GM21786 (cell line): ENCODE results near the gene NCAM1.
"Not testable (repeated sequence)": the region's sequence is repeated elsewhere in the genome, so short reads cannot be mapped to it uniquely, and the experiment has no call there.

Source experiments
- ATAC-seq: cut with Tn5 transposase; IDR thresholded peaks from one replicate; pipeline ENCODE4 v1.9.1; 2021; ENCODE audit not compliant: unreplicated experiment

Gene NCAM1

DNA sequence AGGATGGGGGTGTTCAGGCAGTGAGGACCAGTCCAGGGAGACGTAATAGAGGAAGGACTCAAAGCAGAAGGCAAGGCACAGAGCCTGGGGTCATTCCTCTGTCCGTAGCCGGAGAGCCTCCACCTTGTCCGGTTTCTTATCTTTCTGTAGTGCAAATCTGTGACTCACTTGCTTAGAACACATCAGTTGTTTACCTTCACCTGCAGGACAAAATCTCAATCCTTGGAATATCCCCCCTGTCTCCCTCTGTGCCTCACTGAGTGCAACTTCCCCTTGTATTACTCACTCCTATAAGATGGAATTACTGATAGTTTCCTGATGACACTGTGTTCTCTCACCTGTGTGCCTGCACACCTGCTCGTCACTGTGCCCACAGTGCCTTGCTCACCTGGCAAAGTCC is 332.7 kb downstream of the NCAM1 start:
- no peak for ATAC-seq

DNA sequence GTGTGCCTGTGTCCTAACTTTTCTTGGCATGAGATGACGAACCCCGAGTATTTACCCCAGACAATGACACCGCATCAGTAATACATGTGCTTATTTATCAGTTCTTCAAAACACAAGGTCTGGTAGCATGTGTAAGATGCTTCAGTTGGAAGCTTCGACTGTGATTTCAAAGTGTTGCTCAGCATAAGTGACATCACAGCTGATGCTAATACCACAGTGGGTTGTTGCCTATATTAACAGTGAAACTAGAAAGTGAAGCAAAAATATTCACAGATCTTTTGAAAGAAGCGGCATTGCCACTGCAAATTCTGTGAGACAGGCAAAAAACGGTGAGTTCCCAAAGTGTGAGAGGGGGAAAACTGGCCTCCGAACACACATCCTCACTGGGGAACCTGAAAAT is 334.8 kb downstream of the NCAM1 start:
- no peak for ATAC-seq

GRCh38 chr11:113296447-113297205 is 335.4 kb downstream of the NCAM1 start:
- no peak for ATAC-seq

GRCh38 chr11:113298496-113298895 is 337.3 kb downstream of the NCAM1 start:
- ATAC-seq = not testable (repeated sequence)

- no peak for ATAC-seq
These were observed 343.7 kb downstream of the NCAM1 start for GRCh38 chr11:113304916-113305315.

DNA sequence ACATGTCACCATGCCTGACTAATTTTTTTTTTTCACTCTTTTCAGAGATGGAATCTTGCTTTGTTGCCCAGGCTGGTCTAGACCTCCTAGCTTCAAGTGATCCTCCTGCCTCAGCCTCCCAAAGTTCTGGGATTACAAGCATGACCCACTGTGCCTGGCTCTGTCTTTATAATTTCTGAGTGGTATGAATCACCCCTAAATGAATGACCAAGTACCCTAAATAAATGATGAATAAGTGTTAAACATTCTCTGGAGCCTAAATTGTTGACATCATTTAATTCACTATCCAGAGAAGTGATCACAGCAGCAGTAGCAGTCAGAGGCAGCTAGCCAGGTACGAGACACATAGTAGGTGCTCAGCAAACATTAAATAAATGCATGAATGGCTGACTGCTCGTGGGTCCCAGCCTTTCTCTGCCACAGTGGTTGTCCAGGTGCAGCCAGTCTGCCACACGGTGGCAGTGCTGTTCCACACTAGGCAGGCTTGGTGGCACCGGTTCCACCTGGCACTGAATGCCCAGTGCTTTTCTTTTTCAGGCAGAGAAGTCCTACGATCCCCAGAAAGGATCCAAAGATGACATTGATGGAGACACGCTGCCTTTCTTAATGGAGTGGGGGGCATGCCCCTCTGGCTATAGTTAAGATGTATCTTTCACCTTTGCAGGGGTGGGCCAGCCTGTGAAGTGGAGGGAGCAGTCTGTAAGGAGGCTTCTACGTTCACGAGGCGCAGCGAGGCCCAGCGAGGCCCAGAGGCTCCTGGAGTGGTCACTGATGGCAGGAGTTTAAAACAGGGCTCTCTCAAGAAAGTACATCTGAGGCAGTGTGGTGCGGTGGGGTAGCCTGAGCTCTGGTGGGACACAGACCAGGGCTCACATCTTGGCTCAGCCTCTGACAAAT is 344.5 kb downstream of the NCAM1 start:
- ATAC-seq = peak; percentile 72

GRCh38 chr11:113308601-113309000 is 347.4 kb downstream of the NCAM1 start:
- no peak for ATAC-seq

DNA sequence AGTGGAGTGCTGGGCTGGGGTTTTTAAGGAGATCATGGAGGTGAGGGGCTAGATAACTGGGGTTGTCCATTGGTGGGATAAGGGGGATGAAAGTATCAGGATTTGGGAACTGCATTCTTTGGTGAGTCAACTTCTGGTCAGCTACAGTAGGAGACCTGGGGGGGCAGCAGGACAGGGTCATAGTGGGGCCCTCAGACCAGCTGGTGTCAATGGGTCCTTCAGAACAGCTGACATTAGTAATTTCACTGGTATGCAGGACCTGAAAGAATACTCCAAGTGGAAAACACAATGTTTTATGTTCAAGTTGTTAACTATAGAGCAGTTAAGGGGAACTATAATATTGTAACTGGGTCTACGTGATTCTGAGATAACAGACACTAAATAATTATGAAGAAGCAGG is 350.3 kb downstream of the NCAM1 start:
- ATAC-seq = no peak

DNA sequence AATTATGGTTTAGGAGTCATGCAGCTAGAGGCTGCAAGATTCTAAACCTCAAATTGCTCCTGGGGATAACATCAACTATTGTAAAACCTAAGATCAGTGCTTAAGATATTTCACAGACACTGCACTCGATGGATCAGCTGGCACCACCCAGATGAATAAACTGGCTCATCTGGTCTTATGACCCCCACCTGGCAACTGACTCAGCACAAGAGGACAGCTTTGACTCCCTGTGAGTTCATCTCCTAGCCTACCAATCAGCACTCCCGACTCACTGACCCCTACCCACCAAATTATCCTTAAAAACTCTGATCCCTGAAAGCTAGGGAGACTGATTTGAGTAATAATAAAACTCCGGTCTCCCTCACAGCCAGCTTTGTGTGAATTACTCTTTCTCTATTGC is 352.4 kb downstream of the NCAM1 start:
- ATAC-seq = no peak

GRCh38 chr11:113314065-113314388 is 352.8 kb downstream of the NCAM1 start:
- no peak for ATAC-seq

- ATAC-seq = peak; percentile 98
These were observed 353.4 kb downstream of the NCAM1 start, which contains the start of gene TTC12 for GRCh38 chr11:113314389-113315301. TTC12 (plus strand) TSS chr11:113314583; CDS start chr11:113316258, 1,675 bp downstream.

GRCh38 chr11:113315811-113316210 is 354.6 kb downstream of the NCAM1 start:
- ATAC-seq = no peak

- ATAC-seq = no peak
These were observed 355.0 kb downstream of the NCAM1 start for GRCh38 chr11:113316256-113316655.

GRCh38 chr11:113317339-113317738 is 356.1 kb downstream of the NCAM1 start:
- ATAC-seq = no peak

DNA sequence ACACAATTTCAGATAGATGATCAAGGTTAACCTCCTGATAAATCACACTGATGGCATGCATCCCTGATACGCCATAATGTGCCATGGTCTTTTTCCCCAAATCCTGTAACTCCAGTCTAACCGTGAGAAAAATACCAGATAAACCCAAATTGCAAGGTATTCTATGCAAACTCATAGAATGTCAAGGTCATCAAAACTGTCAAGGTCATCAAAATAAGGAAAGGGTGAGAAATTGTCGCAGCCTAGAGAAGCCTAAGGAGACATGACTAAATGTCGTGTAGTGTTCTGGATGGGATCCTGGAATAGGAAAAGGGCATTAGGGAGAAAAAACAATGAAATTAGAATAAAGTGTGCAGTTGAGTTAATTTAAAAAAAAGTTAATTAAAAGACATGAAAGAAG is 357.9 kb downstream of the NCAM1 start:
- no peak for ATAC-seq

- no peak for ATAC-seq
These were observed 360.9 kb downstream of the NCAM1 start for GRCh38 chr11:113322158-113322557.

DNA sequence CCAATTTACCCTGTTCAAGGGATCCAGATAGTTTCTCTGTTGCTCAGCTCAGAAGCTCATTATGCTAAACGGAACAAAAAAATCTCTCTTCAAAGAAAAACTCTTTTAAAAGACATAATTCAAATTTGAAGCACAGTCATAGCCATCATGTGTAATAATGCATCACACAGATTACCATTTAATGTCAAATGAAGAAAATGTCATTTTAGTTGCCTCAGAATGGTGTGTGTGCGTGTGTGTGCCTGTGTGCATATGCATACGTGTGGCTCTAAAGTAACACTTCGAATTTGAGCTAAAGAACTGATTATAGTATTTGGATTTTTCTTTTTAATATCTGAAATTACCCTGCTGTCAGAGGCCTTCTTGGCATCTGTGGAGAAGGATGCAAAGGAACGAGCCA is 363.0 kb downstream of the NCAM1 start:
- no peak for ATAC-seq
